ENCODE measurements around the gene U2SURP. TPM values are rescaled to one million over a fixed set of nuclear protein-coding genes. Genes with fewer than 3 reads are reported as not detected.

Gene U2SURP
- total RNA-seq, 1 experiment from 2014 or later = 168 TPM

DNA sequence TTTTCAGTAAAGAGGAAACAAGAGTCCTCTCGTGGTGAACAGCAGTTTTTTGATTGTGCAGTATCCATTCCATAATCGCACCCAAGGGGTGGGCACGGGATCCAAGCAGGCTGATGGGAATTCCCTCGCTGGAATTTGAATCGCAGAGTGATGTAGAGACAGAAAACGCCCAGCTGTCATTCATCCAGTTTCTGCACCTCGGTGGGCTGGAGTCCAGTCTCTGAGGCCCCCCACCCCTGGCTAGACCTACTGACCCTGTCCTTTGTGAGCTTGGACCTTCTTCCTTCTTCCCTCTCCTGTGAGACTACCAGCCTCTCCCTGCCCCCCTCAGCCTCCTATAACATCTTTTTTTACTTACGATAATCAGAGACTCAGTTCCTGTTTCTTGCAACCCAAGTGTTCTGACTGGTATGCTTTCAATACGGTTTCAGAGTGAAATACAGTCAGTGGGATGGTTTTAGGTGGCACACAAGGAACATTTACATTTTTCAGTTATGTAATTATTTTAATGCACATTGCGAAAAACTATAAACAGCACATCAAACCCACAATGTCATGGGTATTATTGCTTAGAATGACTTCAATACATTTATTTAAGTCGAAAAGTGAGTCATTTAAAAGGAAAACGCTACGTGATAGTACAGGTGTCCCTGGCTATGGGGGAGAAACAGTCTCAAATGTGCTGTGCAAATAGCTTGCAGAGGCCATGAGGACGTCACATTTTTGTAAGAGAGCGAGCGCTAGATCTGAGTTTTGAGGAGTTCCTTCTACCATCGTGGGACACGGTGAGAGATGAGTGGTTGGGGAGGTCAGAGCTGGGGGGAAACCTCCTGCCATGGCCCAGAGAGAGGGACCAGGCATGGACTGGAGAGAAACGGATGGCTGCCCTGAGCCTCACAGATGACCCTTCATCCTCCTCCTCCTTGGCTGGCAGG lies 80.7 kb downstream of the U2SURP start:
- Mint-ChIP-seq H3K36me3 (ENCODE audit: insufficient read depth in 1 of 3, low read depth in 3 of 3) (peaks cover 8 to 9% (median 8%) of the 10 kb centered on the region in 3 experiments), H3K9me3 (peaks cover 11 to 12% of the 10 kb centered on the region in 2 experiments), H3K27me3 (ENCODE audit: low read depth) (no peaks in the 10 kb centered on the region; the same call in 1 of the 2 replicates), H3K4me1 (no peaks in the 10 kb centered on the region), H3K27ac (no peak overlapping the region; a peak in 1 of 7 replicates), H3K4me3 (no peak overlapping the region)
- no peak overlapping the region for H3K4me2 ChIP-seq (ENCODE audit: insufficient read depth, insufficient read length, low read length)
- no peak overlapping the region for H2BK12ac ChIP-seq (ENCODE audit: insufficient read length, low read depth, low read length)
- H2AFZ ChIP-seq (ENCODE audit: low read length) = no peak overlapping the region
- no CpG with 5 or more reads among the region's 19 CpGs for WGBS (ENCODE audit: extremely low coverage, insufficient read length, low lambda C conversion rate)
- TF ChIP-seq, protein P1, sequence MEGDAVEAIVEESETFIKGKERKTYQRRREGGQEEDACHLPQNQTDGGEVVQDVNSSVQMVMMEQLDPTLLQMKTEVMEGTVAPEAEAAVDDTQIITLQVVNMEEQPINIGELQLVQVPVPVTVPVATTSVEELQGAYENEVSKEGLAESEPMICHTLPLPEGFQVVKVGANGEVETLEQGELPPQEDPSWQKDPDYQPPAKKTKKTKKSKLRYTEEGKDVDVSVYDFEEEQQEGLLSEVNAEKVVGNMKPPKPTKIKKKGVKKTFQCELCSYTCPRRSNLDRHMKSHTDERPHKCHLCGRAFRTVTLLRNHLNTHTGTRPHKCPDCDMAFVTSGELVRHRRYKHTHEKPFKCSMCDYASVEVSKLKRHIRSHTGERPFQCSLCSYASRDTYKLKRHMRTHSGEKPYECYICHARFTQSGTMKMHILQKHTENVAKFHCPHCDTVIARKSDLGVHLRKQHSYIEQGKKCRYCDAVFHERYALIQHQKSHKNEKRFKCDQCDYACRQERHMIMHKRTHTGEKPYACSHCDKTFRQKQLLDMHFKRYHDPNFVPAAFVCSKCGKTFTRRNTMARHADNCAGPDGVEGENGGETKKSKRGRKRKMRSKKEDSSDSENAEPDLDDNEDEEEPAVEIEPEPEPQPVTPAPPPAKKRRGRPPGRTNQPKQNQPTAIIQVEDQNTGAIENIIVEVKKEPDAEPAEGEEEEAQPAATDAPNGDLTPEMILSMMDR (conservative IDR thresholded peaks at IDR 0.05) = no peak
- no peak for DNase-seq
- no peak overlapping the region for H2BK120ac ChIP-seq (ENCODE audit: low read depth, low read length, poor library complexity, severe bottlenecking)
- no peak overlapping the region for H3K18ac ChIP-seq (ENCODE audit: insufficient read length, low read depth, low read length)
- no peak overlapping the region for H3K4ac ChIP-seq (ENCODE audit: low read depth, low read length)
- H4K8ac ChIP-seq (replicated peaks; ENCODE audit: insufficient read length, low read depth, low read length) = no peak overlapping the region
- no peak overlapping the region for H2AK5ac ChIP-seq (ENCODE audit: insufficient read length, low read length)
- no peak overlapping the region for H3K23ac ChIP-seq (ENCODE audit: insufficient read length, low read depth, low read length)
- H2BK20ac ChIP-seq (ENCODE audit: low read depth, low read length, poor library complexity, severe bottlenecking) = no peak overlapping the region
- H3K4me1 ChIP-seq (ENCODE audit: insufficient read depth, low read length) = no peaks in the 10 kb centered on the region
- H4K5ac ChIP-seq (ENCODE audit: insufficient read length, low read depth, low read length) = no peak overlapping the region
- no peaks in the 10 kb centered on the region for H3K23me2 ChIP-seq (ENCODE audit: insufficient read length, low read depth, low read length, poor library complexity, severe bottlenecking)
- H3K79me2 ChIP-seq (ENCODE audit: insufficient read depth, low read length) = no peaks in the 10 kb centered on the region
- H2BK5ac ChIP-seq (ENCODE audit: insufficient read length, low read length) = no peak overlapping the region
- H3T11ph ChIP-seq (ENCODE audit: low read length) = no peak overlapping the region
- no peak overlapping the region for H2BK15ac ChIP-seq (ENCODE audit: low read depth, low read length)
- no peaks in the 10 kb centered on the region for H4K20me1 ChIP-seq (ENCODE audit: control insufficient read depth, insufficient read depth, insufficient read length)
- no peak overlapping the region for H3K56ac ChIP-seq (ENCODE audit: insufficient read length, low read depth, low read length)
- H3K14ac ChIP-seq (ENCODE audit: insufficient read depth, low read length) = no peak overlapping the region
- no peak overlapping the region for H4K91ac ChIP-seq (ENCODE audit: insufficient read length, low read depth, low read length)
- no peaks in the 10 kb centered on the region for H3K9me3 ChIP-seq (ENCODE audit: control insufficient read depth, low read depth, low read length)
- H3K27ac ChIP-seq (ENCODE audit: insufficient read length, low read depth, low read length) = no peak overlapping the region
- H3K27me3 ChIP-seq (ENCODE audit: insufficient read depth, low read length) = no peaks in the 10 kb centered on the region
- H3K79me1 ChIP-seq (ENCODE audit: insufficient read depth, low read depth, low read length, poor library complexity, severe bottlenecking) = no peaks in the 10 kb centered on the region
- H3K9ac ChIP-seq (ENCODE audit: extremely low read depth, insufficient read length, low read length) = no peak overlapping the region

Data from H9 (cell line).